ENCODE data around the gene IL2RA.
"Not testable (repeated sequence)": the region's sequence is repeated elsewhere in the genome, so short reads cannot be mapped to it uniquely, and the experiment has no call there.

The IL2RA gene

DNA sequence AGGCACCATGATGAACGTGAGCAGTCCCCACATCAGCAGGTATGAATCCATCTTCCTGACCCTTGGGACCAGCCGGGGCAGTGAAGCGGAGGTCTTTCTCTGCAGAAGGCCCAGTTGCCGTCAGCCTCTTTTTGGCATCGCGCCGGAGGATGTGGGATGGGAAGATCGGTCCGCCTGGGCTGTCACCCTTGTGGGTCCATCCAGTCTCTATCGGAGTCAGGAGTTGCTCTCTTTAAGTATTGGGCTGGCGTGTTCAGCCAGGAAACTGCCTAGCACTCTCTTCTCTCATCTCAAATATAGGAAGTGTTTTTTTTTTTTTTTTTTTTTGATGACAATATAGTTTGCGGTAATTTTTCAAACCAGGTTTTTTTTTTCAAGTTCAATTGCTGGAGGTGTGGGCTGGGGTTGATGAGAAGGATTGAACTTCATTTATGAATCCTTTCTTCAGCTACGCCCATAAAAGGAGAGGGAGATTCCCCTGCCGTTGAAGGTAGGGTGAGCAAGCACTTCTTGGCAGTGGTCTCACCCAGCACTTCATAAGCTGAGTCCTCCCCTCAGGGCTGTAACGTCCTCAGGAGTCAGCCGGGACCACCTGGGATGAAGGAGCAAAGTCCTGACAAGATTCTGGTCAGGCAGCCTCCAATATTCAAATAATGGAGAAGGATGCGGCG, at the start of gene IL2RA:
Gene IL2RA, minus strand, starts transcription at position 267 of the 671 bp plus-strand sequence. Its CDS starts 216 bp downstream, at position 51.
- peak; percentile 76 for DNase-seq (ENCODE audit: low spot score)

DNA sequence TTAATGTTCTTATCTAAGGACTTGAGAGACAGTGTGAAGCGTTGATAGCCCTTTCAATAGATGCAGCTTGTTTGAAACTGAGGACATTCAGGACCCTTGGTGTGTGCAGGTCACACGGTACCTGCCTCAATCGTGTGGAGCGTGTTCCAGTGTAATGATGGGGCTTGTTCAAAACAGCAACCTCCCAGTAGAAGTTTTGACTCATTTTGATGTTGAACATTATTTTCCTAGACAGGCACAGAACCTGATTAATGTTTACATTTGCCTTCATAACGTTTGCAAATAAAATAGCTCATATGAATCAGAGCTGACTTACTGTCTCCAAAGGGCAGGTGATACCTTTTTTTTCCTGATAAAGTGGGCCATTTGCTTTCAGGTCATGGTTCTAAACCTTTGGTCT, 48.0 kb upstream of the IL2RA start:
- DNase-seq (ENCODE audit: low spot score), result no peak

DNA sequence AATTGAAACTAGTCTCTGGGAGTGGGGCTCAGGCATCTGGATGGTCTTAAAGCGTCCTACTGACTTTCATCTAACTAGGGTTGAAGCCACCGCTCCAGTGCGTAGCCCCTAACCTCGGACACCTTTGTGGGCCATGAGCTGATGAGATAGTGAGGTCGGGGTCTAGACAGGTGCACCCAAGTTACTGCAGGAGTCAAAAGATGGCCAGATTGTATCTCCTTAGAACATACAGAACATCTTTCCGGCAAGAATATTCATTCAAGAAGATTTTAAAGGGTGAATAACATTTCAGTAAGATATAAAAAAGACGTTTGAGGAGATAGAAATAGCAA, 47.2 kb upstream of the IL2RA start:
- no peak for DNase-seq (ENCODE audit: low spot score)

DNA sequence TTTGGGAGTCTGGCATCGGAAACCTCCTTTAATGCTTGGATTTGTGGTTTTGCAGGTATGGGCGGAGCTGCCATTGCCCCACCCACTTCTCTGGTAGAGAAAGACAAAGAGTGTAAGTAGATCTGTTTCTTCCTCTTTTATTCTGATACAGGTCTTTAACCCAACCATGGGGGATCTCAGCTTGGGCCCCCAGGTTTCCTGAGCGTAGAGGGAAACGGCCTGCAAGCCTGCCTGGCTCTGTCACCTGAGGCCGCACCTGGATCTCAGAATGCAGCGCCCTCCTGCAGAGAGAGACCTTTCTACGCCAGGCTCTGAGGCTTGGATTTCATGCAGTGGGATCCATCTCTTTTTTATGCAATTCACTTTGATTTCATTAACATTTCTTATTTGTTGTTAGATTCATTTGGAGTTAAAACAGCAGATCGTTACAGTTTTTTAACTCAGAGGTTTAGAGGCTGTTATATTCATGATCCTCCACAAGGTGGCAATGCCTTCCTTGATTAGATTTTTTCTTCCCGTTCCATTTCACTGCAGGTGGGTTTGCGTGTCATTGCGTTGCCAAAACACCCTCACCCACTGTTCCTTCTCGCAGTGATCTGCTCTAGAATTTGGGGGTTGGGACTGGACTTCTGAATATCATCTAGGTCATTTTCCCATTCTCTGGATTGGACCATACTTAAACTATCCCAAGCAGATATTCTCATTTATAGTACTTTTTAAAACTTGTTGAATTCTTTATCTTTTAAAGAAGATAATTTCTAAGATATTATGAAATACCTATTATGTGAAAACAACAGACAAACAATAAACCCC, 46.7 kb upstream of the IL2RA start:
- peak; percentile 65 for DNase-seq (ENCODE audit: low spot score)

DNA sequence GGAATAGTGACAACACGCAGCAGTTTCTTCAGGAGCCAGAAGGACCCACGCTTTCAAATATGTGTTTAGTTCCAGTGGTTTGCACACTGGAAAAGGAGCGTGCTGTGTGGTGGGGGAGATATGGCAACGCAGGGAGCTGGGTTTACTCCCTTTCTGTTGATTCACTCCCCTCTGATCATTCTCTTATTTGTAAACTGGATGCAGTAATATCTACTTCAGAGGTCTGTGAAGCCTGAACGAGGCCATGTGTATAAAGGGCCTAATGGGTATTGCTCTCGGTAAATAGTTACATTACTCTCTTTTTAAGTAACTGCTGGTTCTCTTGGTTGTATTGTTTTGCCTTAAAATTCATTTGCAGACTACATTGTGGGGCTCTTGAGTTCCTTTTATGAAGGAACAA, 45.9 kb upstream of the IL2RA start:
- DNase-seq (ENCODE audit: low spot score), result no peak

DNA sequence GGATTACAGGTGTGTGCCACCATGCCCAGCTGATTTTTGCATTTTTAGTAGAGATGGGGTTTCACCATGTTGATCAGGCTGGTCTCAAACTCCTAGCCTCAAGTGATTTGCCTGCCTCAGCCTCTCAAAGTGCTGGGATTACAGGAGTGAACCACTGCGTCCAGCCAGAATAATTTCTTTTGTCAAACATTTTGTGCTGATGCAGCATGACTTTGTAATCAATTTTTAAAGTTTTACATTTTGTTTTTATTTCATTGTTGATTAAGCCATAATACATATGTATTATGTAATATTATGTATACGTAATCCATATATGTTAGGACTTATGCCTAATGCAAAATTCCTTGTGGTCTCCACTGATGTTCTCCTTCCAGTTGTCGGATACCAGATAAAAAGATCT, 45.4 kb upstream of the IL2RA start:
- DNase-seq (ENCODE audit: low spot score), result not testable (repeated sequence)

DNA sequence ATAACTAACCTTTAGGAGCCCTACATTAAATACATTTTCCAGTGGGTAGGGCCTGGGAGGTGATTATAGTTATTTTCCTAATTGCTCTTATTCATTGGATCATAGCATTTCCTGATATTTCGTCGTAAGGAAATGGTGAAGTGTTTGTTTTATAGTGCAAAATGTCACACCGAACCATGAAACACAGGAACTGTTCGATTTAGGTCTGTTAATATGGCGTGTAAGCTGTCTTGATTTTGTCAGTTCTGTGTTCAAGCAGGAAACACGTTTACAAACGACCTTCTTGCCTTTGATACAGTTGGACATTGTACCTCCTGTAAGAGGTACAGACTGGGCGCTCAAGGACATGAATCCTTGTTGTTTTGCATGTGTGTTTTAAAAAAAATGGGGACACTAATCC, 41.4 kb upstream of the IL2RA start:
- no peak for DNase-seq (ENCODE audit: low spot score)

DNA sequence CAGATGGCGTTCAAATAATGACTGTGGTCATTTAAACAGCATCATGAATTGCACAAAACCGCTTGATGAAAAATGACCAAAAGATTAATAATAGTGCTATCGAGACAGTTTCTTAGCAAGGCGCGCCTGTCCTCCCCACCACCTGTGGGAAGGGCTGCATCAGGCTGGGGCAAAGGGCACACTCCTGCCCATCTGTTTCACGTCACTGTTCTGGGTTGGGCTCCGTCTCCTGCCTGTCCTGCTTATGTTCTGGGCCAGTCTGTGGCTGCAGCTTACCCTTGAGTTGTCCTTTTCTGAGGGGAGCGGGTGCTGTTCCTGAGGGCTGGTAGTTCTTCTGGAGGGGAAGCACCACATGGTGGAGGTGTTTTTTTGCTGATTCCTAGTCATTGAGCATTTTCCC, 40.0 kb upstream of the IL2RA start:
- no peak for DNase-seq (ENCODE audit: low spot score)

DNA sequence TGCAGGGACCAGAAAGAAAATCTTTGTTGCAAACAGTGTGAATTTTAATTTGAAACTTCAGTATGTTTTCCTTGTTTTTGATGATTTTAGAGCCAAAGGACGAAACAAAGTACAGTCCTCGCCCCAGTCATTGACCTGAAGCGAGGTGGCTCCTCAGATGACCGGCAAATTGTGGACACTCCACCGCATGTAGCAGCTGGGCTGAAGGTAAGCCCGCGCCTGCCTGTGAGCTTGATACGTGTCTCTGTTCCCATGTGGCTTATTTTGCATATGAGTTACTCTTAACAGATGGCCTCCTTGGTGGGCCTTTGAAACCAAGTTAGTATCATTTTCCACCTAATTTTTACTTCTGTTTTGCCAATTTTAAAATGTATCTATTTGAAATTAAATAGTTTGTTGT, 39.0 kb upstream of the IL2RA start:
- DNase-seq (ENCODE audit: low spot score), result no peak

DNA sequence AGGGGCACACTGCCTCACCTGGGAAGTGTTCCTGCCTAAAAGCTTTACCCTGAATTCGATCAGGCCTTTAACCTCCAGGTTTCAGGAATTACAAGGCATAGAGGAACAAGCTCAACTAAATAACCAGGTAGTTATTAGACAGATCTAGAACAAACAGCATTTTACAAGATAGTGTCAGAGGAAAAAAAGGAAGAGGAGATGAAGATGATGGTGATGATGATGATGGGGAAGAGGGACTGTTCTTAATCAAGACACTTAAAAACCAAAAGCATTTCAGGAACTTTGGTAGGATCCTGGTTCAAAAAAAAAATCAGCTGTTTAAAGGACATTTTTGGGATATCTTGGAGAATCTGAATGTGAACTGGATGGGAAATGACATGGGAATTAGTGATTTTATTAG, 38.2 kb upstream of the IL2RA start:
- no peak for DNase-seq (ENCODE audit: low spot score)

DNA sequence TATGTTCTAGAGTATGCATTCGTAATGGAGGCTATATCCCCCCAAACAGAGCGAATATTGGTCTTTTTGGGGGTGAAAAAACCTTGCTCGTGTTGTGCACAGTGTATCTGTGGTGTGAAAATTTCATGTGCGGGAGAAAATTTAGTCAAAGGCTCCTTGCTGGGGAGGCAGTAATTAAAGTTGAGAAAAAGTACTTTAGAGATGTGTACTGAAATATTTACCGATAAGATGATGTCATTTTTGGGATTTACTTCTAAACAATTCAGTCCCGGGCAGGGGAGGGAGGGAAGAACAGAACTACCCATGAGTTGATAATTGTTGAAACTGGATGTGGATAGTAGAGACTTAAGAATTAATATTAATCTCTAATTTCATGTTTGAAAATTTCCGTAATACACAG, 36.0 kb upstream of the IL2RA start:
- no peak for DNase-seq (ENCODE audit: low spot score)

DNA sequence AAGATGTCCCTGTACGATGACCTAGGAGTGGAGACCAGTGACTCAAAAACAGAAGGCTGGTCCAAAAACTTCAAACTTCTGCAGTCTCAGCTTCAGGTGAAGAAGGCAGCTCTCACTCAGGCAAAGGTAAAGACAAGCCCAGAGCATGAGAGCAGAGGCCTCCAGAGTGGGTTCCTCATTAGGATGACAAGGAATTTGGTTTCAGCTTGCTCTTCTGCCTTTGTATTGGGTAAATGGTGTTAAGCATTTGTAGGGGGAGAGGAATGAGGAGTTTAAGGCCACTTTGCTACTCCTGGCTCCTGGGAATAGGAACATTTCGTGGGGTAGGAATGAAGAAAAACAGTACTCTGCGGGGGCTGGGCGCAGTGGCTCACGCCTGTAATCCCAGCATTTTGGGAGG, 34.9 kb upstream of the IL2RA start:
- no peak for DNase-seq (ENCODE audit: low spot score)

DNA sequence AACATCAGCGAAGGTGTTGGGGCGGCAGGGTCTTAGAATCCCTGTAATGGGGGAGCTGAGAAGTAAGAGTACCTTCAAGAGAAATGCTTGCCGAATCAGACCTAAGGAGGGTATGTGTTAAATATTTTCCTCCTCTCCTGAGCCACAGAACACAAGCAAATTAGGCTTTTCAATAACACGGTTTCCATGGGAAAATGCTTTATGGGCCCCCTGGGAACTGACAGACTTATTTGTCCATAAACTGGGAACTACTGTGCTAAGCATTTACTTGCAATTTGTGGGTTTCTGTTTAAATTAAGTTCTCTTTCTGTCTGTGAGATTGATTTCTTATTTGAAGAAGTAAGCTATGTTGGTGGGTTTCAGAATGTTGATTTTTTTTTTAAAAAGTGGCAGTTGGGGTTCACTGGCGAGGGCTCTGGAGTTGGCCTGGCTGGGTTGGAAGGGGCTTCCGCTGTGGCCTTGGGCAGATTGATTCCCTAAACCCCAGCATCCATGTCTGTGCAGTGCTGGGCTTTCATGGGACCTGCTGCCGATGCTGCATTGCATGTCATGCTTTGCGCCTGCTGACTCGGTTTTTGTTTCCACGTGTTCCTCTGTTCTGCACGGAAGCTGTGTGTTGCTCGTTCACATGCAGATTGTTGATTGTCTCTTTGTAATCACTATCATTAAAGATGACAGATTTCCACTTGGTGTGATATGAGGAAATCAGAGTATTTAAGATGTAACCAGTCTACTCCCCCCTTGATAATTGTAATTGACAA, 33.8 kb upstream of the IL2RA start:
- DNase-seq (ENCODE audit: low spot score), result no peak

DNA sequence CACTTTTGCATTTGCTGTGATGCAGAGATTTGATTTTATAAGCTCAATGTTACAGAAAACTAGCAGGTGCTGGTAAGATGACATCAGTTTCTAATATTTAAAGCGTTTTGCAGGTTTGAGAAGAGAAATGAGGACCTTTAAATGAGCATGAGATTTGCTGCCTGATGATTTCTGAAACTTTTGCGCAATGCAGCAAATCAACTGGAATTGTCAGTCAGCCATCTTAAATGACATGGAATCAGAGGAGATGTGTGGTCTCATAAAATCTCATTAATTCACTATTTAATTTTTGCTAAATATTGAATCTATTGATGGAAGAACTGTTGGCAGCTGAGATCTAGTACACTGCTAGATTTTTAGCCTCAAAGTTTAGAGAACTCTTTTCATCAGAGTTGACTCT, 30.6 kb upstream of the IL2RA start:
- no peak for DNase-seq (ENCODE audit: low spot score)

DNA sequence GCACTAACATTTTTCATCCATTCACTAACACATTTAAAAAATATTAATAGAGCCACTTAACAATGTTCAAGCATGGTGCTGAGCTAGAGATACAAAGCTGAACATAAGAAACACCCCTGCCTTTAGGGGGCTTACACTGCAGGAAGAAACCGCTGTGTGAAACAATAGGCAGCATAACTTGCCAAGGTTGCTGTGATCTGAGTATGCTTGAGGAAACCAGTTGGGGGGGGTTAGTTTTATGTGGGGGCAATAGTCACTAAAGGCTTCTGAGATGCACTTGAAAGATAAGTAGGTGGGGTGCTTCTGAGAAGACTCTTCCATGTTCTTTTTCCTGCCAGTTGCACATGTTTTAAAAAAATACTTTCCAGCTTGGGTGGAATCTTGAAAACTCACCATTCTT, 29.5 kb upstream of the IL2RA start:
- peak; percentile 31 for DNase-seq (ENCODE audit: low spot score)

DNA sequence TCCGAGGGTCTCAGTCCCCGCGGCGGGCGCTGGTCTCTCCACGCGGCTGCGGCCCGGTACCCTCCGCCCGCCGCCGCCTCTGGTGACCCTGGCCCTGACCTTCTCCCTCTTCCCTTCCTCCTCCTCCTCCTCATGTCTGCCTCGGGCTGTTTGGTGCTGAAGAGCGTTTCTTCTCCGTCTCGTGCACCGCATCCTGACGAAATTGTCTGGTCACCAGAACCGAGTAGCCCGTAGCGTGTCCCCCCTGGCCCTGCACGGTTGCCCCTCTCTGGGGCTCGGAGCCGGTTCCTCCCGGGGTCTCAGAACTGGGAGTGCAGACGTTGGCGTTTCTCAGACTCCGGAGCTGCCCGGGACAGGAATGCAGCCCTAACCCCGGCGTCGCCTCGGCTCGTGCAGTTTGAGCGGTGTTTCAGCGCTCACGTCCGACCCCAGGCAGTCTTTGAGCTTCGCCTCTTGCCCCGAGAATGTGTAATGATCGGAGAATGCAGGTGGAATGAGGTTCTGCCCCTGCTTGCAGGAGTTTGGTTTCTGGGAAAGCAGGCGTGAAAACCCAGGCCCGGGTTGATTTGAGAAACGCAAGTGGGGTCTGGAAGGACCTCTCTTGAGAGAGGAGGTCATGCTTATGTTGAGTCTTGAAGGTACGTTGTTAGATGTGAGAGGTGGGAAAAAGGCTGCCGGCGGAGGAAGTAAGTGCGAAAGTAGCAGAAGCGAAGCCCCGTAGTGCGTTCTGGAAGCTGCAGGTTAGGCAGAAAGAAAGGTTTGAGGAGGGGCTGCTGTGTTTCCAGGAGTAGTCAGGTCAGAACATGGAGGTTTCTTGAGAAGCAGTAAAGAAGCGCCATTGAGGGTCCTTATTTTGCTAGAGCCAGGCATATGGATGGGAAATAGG, 27.4 kb upstream of the IL2RA start:
- no peak for DNase-seq (ENCODE audit: low spot score)

DNA sequence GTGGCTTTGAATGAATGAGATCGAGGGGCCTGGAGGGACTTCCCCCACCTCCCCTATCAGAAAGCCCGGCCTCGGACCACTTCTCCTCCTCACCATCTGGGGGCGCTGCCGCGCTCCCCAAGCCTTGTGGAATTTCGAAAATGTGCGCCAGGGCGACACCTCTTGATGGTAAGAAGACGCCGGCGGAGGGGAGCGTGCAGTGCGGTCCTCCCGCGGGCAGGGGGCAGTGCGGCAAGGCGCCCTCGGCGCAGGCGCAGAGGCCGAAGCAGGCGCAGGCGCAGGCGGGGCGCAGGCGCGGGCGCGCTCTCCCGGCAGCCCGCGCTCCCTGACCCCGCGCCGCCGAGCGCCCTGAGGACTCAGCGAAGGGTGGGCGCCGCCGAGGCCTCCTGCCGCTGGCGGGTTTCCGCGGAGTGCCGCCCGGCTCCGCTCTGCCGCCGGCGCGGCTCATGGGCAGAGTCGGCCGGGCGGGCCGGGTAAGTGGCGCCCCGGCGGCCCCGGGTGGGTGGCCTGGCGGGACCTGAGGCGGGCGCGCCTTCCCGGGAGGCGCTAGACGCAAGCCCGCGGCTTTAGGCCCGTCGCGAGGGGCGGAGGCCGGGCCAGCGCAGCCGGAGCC, 26.7 kb upstream of the IL2RA start, which contains the start of gene RBM17:
Gene RBM17, plus strand, starts transcription at position 314 of the 613 bp plus-strand sequence. CDS start 8,032 bp downstream, outside the sequence.
- peak; percentile 98 for DNase-seq (ENCODE audit: low spot score)

DNA sequence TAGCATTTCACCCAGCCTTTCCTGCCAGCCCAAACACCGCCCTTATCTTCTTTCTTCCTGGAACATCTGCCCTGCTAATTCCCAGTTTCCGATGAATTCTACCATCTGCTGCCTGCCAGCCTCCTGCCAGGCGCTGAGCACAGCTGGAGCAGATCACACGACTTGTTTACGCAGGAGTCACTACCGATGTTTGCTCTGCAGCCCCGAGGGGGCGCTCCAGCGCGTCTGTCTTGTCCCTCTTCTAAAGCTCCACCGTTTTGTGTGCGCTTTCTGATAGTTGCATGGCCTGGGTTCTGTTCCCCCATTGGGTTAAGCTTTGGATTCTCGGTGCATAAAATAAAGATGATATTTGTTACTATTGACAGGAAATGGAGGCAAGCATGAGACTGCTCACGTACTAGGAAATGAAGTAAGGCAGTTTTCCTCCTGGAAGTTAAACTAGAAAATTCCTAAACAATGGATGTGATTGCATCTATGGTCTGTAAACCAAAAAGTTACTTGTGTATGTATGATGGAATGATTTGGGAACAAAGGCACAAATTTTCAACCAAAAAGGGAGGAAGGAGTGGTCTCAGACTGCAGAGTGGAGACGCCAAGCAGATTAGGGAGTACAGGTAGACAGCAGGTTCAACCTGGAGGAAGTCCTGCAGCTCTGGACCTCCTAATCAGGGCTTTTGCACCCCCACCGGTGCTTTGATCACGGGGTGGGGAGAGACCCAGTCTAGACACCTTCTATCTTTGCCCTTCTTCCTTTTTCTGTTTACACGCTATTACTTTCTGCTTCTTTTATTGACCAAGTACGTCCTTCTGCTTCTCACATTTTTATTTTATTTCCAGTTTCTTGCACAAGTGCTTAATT, 24.4 kb upstream of the IL2RA start:
- peak; percentile 90 for DNase-seq (ENCODE audit: low spot score)

DNA sequence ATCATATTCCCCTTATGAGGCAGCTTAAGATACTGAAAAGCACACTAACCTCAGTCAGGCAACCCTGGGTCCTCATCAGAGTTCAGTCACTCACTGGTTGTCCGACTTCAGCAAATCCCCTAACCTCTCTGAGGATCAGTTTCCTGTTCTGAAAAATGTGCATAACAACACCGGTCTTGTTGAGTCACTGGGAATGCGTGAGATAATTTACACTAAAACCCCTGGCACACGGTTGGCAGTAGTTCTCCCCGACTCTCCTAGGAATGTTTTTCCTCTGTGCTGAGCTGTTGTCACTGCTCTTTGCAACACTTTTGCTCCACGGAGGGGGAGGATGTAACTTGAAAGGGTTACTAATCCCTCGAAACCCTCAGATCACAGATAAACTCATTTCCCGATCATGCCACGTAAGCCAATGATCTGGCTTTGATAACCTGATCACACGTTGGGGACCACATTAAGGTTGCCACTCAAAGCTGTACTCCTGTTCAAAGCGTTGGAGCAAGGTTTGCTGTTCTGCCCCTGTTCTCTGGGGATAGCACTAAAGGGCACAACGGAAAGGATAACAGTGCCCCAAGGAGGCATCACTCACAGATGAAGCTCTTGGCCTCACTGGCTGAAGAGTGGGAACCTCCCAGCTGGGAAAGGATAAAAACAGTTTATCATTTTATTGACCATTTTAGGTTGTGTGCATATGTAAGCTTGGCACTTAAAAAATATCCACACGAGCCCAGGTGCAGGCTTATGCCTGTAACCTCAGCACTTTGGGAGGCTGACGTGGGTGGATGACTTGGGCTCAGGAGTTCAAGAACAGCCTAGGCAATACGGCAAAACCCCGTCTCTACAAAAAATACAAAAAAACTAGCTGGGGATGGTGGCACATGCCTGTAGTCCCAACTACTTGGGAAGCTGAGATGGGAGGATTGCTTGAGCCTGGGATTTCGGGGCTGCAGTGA, 21.6 kb upstream of the IL2RA start:
- peak; percentile 63 for DNase-seq (ENCODE audit: low spot score)

All from CD4-positive, alpha-beta T cell treated with Interleukin-2 at 100 ng/mL for 4 hours (primary cell).